Psoas muscle (tissue), 8 donors: Measurements from ENCODE around the gene BCL11A. TPM values are rescaled to one million over a fixed set of nuclear protein-coding genes. Genes with fewer than 3 reads are reported as not detected.

ENCODE experiments used
- ATAC-seq, 4 donors: fragments of 200-7000 bp; cut with Tn5 transposase; one replicate each; pipeline ENCODE4 v1.9.1; 2020; ENCODE audit warnings: moderate library complexity in 3 of 4, mild to moderate bottlenecking in 2 of 4
- DNase-seq, 2 donors: peaks; one replicate each; pipeline ENCODE4 v3.0.0-alpha.2; 2020
- H3K27ac ChIP-seq: fragments of 200-600 bp; one replicate; pipeline ENCODE4 v1.8.0; 2022
- H3K27me3 ChIP-seq, 3 donors: fragments of 200-600 bp in 1 of 3; one replicate each; pipeline versions ENCODE4 v1.6.1 to v1.8.0; 2013 to 2022; ENCODE audit warnings: low read length in 2 of 3, mild to moderate bottlenecking in 2 of 3, moderate library complexity in 1 of 3; ENCODE audit not compliant: insufficient read depth in 3 of 3
- H3K36me3 ChIP-seq, 2 donors: fragments of 200-600 bp in 1 of 2; one replicate each; pipeline versions ENCODE4 v1.6.1 to v1.8.0; 2013 to 2022; ENCODE audit warnings: low read depth in 1 of 2, mild to moderate bottlenecking in 1 of 2, moderate library complexity in 1 of 2; ENCODE audit not compliant: insufficient read depth in 1 of 2
- H3K4me1 ChIP-seq: fragments of 200-600 bp; one replicate; pipeline ENCODE4 v1.8.0; 2022
- H3K4me3 ChIP-seq: fragments of 200-600 bp; one replicate; pipeline ENCODE4 v1.8.0; 2022; ENCODE audit warnings: mild to moderate bottlenecking
- H3K9me3 ChIP-seq: fragments of 200-600 bp; one replicate; pipeline ENCODE4 v1.8.0; 2022
- WGBS, 3 donors: extraction: QIAGEN DNeasy Blood & Tissue Kit; methylation state at CpG; one replicate each; pipeline versions ENCODE4 v1.1.6 to v1.1.7; 2013; 5-methylcytosine and 5-hydroxymethylcytosine counted together
- intact Hi-C, 2 donors: fragments of 100-400 bp; cut with DNase I; formaldehyde crosslinking; loops; one replicate each; pipeline versions ENCODE4 v1.11.0 to v1.14.2; 2022
- polyA plus RNA-seq, 3 donors: library from polyadenylated mRNA; stranded (reverse); fragments of 200-250 nt; gene quantifications; one replicate each; pipeline ENCODE4 v1.2.3, GENCODE V29; 2013
- total RNA-seq, 4 donors: library from RNA; stranded (reverse); fragmentation: NEBNext Ultra II Directional in 2 of 4; extraction: Animal tissue kit (Norgen Biotek cat#: 25700) in 2 of 4; gene quantifications; one replicate each; pipeline versions ENCODE4 v1.2.1 to v1.2.4, GENCODE V29; 2021 to 2023
- TF ChIP-seq, protein P1 (sequence below): fragments of 200-600 bp; IDR thresholded peaks from one replicate; pipeline ENCODE4 v1.8.0; 2022; ENCODE audit warnings: antibody characterized with exemption
- donor health status: healthy with polysubstance abuse.
- donor health status: DM: no; HTN: no; CAD: no; lungs with moderate emphysema.
- donor health status: Bipolar disorder and iron deficiency.
- donor health status: healthy.
- donor health status: DM: yes; HTN: yes; CAD: no.
- donor health status: DM: no; HTN: no; CAD: no.
- donor health status: DM: no; HTN: no; CAD: no.
- donor health status: DM: yes; HTN: yes; CAD: no.

Gene BCL11A
- total and polyA plus RNA-seq, 7 donors, result 0.01 to 0.66 (median 0.39) TPM; not detected in 1

- no peak overlapping the region for H3K4me3 ChIP-seq
- DNase-seq (no peak), ATAC-seq (no peak)
- TF ChIP-seq, protein P1, sequence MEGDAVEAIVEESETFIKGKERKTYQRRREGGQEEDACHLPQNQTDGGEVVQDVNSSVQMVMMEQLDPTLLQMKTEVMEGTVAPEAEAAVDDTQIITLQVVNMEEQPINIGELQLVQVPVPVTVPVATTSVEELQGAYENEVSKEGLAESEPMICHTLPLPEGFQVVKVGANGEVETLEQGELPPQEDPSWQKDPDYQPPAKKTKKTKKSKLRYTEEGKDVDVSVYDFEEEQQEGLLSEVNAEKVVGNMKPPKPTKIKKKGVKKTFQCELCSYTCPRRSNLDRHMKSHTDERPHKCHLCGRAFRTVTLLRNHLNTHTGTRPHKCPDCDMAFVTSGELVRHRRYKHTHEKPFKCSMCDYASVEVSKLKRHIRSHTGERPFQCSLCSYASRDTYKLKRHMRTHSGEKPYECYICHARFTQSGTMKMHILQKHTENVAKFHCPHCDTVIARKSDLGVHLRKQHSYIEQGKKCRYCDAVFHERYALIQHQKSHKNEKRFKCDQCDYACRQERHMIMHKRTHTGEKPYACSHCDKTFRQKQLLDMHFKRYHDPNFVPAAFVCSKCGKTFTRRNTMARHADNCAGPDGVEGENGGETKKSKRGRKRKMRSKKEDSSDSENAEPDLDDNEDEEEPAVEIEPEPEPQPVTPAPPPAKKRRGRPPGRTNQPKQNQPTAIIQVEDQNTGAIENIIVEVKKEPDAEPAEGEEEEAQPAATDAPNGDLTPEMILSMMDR, result no peak
- no peaks in the 10 kb centered on the region for H3K27me3 ChIP-seq
- 80 to 83% (median 82%) methylated on average over 6 of the region's 6 CpGs for WGBS, 3 donors
- H3K27ac ChIP-seq, result no peak overlapping the region
- intact Hi-C loops, result no loop called here
- H3K36me3 ChIP-seq, result no peaks in the 10 kb centered on the region
- no peaks in the 10 kb centered on the region for H3K9me3 ChIP-seq
- no peaks in the 10 kb centered on the region for H3K4me1 ChIP-seq
Measured at GRCh38 chr2:60469536-60470317, 83.7 kb downstream of the BCL11A start.

DNA sequence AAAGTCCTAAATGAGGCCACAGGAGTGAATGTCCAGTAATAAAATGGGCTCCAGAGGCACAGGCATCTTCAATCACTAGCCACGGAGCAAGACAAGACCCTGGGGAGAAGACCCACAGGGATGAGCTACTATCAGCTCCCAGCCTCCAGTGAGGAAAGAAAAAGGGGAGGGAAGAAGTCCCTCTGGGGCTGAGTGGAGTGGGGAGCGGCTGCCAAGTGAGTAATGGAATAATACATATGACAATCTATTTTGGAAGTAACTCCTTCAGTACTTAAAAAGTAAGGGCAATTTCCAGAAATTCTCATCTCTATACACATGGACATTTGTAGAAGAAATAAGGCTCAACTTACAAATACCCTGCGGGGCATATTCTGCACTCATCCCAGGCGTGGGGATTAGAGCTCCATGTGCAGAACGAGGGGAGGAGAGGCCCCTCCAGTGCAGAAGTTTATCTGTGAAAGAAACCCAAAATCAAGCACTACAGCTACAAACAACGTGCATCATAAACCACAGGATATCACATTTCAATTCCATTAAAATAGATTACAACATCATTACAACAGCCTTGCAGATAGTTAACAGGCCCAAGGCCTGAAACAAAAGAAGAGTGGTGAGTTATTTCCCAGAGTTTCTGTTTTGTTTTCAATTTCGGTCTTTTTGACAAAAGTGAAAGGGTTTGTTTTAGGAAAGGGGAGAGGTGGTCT is 84.9 kb downstream of the BCL11A start:
- no peaks in the 10 kb centered on the region for H3K27me3 ChIP-seq
- H3K36me3 ChIP-seq, result no peaks in the 10 kb centered on the region
- H3K9me3 ChIP-seq, result no peaks in the 10 kb centered on the region
- no peaks in the 10 kb centered on the region for H3K4me1 ChIP-seq
- WGBS, 3 donors, result 64 to 68% (median 68%) methylated on average over 7 of the region's 7 CpGs
- intact Hi-C loops, result no loop called here
- TF ChIP-seq, protein P1, result no peak
- H3K4me3 ChIP-seq, result no peak overlapping the region
- no peak overlapping the region for H3K27ac ChIP-seq
- ATAC-seq, result no peak
- DNase-seq, result no peak

DNA sequence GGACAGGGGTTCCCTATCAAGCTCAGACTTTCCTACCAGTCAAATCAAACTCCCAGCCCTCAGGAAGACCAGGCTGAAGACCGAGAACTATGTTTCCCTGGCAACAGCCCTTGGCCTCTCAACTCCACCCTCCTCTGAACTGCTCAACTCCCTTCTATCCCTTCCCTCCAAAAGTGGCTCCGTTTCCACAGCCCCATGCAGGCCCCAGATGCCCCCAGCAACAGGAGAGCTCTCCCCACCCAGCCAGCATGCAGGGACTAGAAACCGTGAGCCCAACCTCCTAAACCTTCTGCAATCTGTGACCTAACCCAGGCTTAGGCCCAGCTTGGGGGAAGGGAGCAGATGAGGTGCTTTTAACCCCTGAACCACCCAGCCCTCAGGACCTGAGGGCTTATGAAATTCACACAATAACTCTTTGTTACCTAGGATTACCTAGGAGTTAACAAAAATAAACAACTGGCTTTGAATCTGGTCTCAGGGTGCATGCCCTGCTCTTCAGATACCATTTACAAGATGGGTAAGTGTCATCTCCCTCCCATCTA is 87.2 kb downstream of the BCL11A start:
- intact Hi-C loops, result no loop called here
- no peak for DNase-seq
- Histone ChIP-seq H3K27ac (no peak overlapping the region), H3K27me3 (no peaks in the 10 kb centered on the region), H3K36me3 (no peaks in the 10 kb centered on the region), H3K9me3 (no peaks in the 10 kb centered on the region), H3K4me3 (no peak overlapping the region), H3K4me1 (no peaks in the 10 kb centered on the region)
- TF ChIP-seq, protein P1, result no peak
- 81 to 93% (median 87%) methylated on average over 3 of the region's 3 CpGs for WGBS, 3 donors
- no peak for ATAC-seq

- DNase-seq, result no peak
- Histone ChIP-seq H3K27me3 (no peaks in the 10 kb centered on the region), H3K9me3 (no peaks in the 10 kb centered on the region), H3K36me3 (no peaks in the 10 kb centered on the region), H3K27ac (no peak overlapping the region), H3K4me3 (no peak overlapping the region), H3K4me1 (no peaks in the 10 kb centered on the region)
- no peak for ATAC-seq
- intact Hi-C loops, result no loop called here
- 66 to 87% (median 83%) methylated on average over 4 of the region's 4 CpGs for WGBS, 3 donors
- TF ChIP-seq, protein P1, result no peak
Measured at GRCh38 chr2:60465736-60466135, 87.7 kb downstream of the BCL11A start.
